NCI-H524 treated with DMSO at 0.1 percent for 48 hours (cell line): ENCODE results near the gene ALPK3.

Source experiments
- DNase-seq: peaks from one replicate; lab custom pipeline; 2025; lab: John Stamatoyannopoulos, UW

The ALPK3 gene

DNA sequence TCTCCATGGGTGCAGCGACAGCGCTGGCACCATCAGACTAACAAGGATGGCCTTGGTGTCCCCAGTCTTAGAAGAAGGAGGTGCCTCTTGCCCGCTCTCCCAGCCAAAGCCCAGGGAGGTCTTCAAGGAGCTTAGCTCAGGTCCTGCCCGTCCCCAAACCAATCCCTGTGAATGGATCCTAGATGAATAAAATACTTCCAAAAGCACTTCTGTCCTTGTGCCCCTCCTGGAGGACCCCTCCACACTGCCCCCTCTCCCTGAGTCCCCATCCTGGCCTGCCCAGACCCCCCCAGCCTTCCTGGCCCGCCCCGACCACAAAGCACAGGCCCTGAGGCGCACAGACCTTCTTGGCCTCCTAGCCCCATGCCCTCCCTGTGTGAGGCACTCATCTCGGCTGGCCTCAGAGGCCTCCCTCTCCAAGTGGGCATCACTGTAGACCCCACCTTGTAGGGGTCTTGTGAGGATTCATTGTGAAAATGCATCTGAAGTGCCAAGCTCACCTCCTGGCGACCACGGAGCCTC lies 75.7 kb downstream of the ALPK3 start:
- no peak for DNase-seq

DNA sequence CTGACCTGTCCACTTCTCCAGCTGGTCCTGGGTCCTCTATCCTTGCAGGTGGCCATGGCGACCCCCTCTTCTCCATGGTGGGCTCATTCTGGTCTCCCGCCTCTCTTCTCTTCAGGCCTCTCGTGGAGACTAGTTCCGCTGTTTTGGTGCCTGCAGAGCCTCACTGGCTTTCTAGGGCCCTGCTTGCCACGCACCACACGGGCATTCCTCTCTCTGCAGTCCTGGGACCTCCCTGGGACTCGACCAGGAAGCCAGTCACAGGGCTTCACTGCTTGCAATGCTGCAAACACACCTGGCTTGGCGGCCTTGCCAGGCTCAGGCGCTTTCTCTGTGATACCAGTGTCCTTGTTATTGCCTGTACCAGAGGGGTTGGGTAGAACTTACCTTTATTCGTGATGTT lies 76.5 kb downstream of the ALPK3 start:
- no peak for DNase-seq

DNA sequence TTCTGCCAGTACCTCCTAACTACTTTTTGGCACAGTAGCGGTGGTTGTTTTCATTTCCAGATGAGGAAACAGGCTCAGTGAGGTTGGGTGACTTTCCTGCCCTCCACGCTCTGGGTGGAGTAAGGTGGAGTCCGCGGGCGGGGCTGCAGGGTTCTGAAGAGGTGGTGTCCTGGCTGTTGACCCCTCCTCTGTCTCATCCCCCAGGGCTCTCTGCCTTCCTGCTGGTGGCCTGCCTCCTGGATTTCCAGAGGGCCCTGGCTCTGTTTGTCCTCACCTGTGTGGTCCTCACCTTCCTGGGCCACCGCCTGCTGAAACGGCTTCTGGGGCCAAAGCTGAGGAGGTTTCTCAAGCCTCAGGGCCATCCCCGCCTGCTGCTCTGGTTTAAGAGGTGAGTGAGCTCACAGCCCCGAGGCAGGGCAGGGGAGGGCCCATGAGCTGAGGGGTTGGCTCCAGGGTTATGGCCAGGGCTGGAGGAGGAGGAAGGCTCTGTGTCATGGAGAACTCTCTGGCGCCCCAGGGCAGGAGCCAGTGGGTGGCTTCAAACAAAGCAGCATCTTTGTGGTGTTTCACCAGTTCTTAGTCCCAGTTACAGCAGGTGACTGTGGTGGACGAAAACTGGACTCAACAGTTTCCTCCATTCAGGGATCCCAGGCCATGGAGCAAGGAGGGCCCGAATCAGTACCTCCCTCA lies 77.7 kb downstream of the ALPK3 start:
- no peak for DNase-seq

DNA sequence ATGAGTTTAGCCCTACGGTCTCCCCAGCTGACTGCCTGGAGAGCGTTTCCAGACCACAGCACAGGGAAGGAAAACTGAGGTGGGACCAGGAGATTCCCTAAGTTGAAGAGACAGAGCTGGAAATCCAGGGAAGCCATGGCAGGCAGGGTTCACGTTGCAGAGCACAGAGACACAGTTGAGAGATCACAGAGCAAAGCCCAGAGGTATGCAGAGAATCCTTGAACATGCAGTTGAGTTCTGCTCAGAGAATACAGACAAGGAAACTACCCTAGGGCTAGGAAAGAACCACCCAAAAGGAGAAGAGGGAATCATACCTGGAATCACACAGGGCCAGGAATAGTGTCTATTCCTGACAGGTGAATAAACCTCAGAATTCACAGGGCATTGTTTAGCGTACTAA lies 81.6 kb downstream of the ALPK3 start:
- no peak for DNase-seq

DNA sequence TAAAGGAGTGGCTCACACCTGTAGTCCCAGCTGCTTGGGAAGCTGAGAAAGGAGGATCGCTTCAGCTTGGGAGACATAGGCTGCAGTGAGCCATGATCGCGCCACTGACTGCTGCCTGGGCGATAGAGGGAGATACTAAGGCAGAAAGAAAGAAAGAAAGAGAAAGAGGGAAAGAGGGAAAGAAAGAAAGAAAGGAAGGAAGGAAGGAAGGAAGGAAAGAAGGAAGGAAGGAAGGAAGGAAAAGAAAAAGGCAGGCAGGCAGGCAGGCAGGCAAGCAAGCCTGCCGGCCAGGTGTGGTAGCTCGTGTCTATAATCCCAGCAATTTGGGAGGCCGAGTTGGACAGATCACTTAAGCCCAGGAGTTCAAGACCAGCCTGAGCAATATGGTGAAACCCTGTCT lies 82.6 kb downstream of the ALPK3 start:
- no peak for DNase-seq

DNA sequence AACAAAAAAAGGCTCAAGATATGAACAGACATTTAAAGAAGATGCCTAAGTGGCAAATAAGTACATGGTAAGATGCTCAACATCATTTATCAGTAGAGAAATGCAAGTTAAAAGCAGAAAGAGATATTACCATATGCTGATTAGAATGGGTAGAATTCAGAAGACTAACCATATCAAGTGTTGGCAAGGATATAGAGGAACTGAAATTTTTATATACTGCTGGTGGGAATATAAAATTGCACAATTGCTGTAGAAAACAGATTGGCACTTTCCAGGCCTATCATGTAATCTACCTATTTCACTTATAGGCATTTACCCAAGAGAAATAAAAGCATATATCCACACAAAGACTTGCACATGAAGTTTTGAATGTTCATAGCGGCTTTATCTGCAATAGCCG lies 84.4 kb downstream of the ALPK3 start:
- DNase-seq, result no peak

DNA sequence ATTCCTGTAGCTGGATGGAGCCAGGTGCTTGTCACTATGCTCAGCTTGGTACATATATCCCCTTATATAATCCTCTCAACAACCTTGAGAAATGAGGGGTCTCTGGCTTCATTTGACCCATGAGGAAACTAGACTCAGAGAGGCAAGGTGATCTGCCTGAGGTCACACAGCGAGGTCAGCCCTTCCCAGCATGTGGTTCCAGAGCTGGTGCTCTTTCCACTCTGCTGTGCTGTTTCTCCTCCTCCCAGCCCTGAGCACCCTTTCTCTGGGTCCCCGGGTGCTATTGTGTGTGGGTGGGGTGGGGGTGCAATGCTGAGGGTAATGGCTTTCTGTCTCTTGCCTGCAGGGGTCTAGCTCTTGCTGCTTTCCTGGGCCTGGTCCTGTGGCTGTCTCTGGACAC lies 86.6 kb downstream of the ALPK3 start:
- DNase-seq, result no peak

DNA sequence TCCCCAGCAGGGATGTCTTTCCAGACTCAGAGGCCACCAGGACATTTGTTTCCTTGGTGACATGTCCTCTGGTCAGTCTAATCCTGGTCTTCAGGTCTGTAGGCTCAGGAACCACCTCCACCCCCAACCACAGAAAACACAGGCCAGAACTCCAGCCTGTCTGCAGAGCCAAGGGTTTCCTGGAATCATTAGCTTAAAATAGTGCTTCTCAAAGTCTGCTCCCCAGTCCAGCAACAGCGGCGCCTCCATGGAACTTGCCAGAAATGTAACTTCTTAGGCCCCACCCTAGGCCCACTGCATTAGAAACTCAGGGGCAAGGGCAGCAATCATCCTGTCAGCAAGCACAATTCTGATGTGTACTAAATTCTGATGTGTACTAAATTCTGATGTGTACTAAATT lies 87.3 kb downstream of the ALPK3 start:
- DNase-seq, result no peak

DNA sequence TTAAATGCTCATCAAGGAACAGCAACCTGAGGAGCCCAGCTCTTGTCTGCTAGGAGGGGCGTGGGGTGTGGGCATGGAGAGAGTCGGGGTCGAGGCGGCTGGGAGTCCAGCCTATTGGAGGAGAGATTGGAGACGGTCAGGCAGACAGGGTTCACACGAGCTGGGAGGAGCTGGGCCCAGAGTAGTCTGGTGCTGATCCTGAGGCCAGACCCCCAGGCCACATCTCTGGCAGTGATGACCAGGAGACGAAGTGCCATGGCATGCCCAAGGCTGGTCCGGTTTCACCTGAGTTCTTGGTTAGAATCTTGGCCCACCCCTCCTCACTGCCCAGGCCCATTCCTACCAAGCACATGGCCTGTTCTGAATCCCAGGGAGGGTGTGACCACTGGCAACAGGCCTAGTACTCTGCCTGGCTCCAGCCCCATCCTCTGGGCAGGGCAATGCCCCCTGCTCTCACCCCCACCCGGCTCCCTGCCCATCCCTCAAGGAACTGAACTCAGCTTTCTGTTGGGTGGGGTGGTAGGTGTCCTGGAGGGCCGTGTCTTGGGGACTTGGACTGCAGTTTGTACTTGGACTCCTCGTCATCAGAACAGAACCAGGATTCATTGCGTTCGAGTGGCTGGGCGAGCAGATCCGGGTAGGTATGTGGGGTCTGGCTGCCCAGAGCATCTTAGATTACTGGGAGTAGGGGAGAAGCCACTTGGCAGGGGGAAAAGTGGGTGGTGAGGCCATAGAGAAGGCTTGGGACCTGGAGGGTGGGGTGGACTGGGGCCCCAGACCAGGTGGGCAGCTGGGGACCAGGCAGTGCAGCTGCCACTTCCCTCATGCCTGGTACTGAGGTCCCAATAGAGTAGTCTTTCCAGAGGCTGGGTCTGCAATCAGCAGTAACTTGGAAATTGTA lies 88.1 kb downstream of the ALPK3 start:
- DNase-seq, result no peak

DNA sequence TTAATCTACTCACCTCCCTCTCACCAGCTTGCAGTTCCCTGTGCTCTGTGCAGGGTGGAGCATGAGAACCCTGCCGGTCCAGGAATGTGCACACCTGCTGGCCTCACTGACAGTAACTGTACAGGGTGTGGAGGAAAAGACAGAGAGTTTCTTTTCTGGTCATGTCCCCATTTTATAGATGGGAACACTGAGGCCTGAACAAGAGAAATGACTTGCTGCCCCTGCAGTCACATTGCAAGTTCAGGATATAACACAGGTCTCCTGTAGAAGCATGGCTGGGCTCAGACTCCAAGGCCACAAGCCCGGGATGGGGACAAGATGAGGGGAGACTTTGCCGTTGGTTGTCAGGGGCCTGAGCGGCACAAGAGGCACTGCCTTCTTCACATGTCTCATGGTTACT lies 90.6 kb downstream of the ALPK3 start:
- DNase-seq, result no peak

DNA sequence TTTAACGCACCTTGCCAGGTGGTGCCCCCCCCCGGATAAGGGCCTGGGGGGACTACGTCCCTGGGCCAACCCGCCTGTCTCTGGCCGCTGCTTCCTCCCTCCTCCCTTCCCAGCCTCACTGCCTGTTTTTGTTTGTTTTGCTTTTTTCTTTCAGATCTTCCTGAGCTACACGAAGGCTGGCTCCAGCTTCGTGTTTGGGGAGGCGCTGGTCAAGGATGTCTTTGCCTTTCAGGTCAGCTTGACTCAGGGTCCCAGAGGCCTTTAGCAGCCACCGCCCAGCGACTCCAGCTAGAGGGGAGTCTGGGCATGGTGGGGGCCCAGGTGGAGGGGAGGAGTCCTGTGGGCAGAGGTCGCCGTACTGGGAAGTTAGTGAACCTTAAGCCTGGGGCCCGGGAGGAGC lies 91.4 kb downstream of the ALPK3 start:
- DNase-seq, result no peak

DNA sequence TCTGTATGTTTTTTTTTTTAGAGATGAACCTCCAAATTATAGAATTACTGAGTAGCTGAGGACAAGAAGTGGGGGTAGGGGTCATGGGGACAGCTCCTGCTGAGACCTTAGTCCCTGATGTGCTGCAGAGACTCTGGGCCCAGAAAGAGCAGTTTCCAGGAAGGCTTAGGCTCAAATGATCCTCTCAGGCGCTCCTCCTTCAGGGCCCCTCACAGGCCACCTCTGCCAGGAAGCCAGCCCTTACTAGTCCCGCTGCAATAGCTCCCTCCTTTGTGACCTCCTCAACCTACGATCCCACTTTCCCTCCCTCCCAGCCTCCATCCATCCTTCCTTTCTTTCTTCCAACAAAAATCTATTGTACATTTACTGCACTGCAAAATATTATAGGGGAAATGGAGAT lies 91.9 kb downstream of the ALPK3 start:
- DNase-seq, result no peak

DNA sequence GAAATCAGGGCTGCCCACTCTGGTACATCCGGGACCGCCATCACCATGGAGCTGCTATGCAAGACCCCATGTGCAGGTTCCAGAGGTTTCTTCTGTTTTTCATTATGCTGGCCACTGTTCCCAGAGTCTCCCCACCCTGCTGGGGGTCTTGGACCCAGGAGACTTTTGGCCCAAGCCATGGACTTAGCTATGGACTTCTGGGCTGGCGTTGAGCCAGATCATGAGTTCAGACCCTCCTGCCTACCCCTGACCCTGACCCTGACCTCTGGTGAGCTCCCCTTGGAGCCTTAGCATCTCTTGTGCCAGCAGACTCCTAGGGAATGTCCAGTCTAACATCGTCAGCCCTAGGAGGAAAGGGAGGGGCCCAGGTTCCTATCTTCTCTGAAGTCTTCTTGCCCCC lies 92.6 kb downstream of the ALPK3 start:
- DNase-seq, result no peak

DNA sequence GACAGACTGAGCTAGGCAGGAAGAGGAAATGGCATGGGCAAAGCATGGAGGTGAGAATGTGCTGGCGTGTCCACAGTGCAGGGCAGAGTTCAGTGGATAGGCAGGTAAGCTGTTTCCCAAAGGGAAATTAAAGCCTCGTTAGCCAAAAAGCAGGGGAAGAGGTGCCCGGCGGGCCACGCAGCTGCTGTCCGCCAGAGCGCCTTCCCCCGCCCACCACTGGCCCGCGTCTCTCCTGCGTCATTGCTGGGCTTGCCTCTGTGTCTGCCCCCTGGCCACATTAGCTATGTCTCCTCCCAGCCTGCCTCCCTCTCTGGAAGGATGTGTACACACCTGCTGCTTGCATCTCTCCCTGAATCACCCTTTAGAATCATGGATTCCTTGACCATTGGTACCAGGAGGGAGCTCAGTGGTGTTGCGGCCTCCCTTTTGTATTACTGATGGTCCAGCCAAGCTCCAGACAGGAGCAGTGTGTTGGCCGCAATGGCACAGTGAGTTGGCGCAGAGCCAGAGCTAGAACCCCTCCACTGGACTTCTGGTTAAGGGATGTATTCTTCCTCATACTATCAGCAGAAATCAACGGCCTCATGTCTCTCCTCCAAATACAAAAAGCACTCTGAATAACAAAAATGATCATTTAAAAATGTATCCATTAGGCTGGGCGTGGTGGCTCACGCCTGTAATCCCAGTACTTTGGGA lies 93.9 kb downstream of the ALPK3 start:
- no peak for DNase-seq

DNA sequence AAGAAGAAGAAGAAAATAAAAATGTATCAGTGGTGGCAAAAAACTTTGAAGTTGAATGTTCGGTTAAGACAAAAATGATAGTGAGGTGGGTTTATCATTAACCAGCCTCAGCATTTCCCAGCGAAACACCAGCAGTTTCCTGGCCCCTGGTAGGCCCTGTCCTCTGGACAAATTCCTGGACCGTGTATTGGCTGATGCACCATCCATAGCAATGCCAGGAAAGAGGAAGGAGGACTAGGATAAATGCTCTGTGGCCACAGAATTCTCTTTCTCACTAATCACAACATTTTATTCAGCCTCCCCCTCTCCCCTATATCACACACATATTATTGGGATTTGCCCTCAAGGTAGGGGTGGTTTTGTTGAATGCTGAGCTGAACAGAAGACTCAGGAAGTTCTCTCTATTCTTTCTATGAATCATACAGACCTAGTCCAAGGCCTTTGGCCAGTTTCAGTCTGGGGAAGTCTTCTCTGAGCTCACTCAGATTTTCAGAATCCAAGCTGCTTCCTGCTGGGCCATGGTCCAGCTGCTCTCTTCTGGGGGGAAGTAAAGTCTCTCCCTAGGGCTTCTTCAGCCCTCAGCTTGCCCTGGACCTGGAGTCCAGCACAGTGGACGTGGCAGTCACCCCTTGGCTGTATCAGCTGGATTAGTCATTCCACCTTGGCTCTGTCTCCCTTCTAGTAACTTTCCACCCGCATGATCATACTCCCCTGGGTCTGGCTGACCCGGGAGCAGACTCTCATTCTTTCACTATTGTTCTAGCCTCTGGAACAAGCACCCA lies 94.9 kb downstream of the ALPK3 start:
- no peak for DNase-seq

DNA sequence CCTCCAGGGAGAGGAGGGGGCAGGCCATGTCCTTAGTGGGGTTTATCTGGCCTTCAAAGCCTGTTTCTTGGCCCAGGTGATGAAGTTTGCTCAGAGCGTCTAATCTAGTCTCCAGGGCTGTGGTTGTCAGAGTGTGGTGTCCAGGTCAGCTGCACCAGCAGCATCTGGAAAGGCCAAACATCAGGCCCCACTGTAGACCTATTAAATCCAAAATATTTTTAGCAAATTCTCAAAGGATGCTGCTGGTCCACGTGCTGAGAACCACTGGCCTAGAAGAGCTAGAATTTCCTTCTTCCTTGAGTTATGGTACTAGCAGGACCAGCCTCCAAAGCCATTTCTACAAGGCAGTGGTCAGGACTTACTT lies 96.2 kb downstream of the ALPK3 start:
- DNase-seq, result no peak

DNA sequence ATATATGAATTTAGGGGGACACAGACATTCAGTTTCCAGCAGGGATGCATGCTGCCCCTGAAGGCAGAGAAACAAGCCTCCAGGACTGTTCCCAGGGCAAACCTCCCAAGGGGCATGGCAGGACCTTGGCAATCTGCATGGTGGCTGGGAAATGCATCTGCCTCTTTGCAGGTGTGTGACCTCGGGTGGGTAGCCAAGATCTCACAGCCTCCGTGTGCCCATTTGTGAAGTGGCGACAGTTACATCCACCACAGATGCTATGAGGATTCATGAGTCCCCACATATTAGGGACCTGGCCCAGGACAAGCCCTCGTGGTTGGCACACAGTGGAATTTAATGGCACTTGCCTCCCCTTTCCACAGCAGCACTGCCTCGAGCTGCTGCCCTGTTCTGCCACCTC lies 97.2 kb downstream of the ALPK3 start:
- no peak for DNase-seq

DNA sequence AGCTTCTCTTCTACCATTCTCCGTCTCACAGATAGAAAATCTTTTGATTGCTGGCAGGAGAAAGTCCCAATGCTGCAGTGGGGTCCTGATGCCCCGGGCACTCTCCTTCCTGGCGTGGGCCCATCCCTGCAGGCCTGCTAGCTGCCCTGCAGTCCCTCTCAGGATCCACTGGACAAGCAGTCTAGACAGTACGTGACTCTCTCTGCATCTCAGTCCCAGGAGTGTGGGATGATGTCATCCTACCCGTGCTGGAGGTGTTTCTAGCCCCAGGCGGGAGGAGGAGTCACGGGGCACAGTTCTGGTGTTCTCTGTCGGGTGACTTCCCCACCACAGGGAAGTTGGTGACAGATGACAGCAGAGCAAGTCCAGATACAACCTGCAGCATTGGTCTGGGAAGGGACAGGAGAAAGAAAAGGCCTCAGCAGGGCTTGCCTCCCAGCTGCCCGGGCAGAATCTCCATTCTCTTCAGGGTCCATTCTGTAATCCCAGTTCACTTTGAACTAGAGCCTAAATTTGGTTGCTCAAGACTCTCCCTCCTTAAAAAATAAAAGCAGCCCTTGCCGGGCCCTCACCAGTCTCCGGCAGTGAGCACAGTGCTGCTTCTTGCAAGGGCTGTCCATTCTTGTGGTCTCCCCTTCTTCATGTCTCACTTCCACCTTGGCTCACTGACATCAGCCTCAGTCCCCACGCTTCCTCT lies 97.9 kb downstream of the ALPK3 start:
- DNase-seq, result no peak

DNA sequence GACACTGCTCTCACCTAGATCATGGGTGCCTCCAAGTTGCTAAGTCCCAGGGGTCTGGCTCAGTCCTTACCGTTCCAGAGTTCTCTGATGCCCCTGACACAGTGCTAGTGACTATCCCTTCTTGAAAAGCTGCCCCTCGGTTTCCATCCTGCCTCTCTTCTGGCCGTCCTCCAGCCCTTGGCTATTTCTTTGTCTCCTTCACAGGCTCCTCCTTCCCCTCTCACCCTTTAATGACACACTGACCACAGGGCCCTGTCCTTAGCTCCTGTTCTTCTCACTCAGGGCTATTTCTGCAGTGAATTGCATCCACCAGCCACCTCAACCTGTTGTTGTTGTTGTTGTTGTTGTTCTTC lies 98.4 kb downstream of the ALPK3 start:
- DNase-seq, result no peak

DNA sequence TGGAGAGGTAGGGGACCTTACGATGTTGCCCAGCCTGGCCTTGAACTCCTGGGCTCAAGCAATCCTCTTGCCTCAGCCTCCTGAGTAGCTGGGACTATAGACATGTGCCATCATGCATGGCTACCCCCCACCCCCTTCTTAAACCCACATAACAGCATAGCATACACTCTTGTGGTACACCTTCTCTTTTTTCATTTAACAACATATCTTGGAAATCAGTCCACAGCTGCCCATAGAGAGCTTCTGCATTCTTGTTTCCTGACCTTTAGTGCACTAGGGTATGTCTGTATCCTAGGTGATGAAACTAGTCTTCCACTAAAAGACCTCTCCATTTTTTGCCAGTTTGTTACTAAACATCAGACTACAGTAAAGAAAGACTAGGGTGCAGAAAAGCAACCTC lies 100.3 kb downstream of the ALPK3 start:
- no peak for DNase-seq

DNA sequence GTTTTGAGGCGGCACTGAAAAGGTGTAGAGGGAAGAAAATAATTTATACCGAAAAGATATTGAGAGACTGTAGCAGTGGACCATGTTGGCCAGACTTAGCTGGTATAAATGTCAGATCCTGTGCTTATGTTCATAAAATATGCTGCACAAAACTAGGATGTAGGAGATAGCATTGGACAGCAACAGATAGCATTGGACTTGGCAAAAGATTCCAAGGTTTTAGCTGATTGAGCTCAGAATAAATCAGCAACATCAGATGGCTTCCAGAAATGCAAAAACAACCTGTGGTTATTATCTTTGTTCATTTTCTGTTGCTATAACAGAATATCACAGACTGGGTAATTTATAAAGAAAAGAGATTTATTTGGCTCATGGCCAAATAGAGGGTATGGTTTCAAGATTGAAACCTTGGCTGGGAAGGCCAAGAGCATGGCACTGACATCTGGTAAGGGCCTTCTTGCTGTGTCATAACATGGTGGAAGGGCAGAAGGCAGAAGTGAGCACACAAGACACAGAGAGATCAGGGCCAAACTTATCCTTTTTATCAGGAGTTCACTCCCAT lies 102.0 kb downstream of the ALPK3 start:
- no peak for DNase-seq
